HG02759 (cell line): ENCODE data around the gene CRELD2.

Source experiments
- ATAC-seq: cut with Tn5 transposase; IDR thresholded peaks from one replicate; pipeline ENCODE4 v1.9.1; 2021; ENCODE audit warnings: mild to moderate bottlenecking, moderate library complexity; ENCODE audit not compliant: unreplicated experiment

Gene CRELD2, protein sequence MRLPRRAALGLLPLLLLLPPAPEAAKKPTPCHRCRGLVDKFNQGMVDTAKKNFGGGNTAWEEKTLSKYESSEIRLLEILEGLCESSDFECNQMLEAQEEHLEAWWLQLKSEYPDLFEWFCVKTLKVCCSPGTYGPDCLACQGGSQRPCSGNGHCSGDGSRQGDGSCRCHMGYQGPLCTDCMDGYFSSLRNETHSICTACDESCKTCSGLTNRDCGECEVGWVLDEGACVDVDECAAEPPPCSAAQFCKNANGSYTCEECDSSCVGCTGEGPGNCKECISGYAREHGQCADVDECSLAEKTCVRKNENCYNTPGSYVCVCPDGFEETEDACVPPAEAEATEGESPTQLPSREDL

DNA sequence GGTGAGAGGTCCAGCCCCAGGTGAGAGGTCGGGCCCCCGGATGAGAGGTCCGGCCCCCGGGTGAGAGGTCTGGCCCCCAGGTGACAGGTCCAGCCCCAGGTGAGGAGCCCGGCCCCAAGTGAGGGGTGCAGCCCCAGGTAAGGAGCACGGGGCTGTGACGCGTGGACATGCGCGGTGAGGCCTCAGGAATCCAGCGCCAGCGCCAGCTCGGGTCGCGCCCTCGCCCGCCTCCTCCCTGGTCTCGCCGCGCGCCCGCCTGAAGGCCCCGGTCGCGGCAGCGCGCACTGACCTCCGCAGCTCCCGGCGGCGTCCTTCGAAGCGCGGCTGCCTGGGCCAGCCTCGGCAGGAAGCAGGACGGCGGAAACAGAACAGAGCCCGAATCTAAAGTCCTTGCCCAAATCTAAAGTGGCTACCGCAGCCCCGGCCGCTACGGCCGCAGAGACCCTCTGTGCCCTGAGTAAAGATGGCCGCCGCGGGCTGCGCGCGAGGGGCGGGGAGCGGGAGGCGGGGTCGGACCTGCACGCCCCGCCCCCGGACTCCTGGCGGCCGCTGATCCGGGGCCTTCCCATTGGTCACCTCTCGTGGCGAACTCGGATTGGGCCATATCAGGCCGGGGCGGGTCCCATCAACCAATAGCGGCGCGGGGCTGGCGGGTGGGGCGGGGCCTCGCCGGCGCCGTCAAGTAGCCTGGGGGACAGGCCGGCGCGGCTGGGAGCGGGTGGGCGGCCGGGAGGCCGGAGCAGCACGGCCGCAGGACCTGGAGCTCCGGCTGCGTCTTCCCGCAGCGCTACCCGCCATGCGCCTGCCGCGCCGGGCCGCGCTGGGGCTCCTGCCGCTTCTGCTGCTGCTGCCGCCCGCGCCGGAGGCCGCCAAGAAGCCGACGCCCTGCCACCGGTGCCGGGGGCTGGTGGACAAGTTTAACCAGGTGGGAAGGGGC, at the start of gene CRELD2, which contains the start of gene ALG12:
CRELD2 (plus strand) TSS at position 661 of the 937 bp plus-strand sequence; CDS start at position 797, 136 bp downstream.
ALG12 (minus strand) TSS at position 465 of the 937 bp plus-strand sequence. CDS start 4,673 bp downstream, outside the sequence.
- ATAC-seq, result peak; percentile 91

GRCh38 chr22:49869086-49869830, 49.2 kb upstream of the CRELD2 start:
- ATAC-seq, result no peak

- no peak for ATAC-seq
Measured at GRCh38 chr22:49869845-49870712, 48.4 kb upstream of the CRELD2 start.

DNA sequence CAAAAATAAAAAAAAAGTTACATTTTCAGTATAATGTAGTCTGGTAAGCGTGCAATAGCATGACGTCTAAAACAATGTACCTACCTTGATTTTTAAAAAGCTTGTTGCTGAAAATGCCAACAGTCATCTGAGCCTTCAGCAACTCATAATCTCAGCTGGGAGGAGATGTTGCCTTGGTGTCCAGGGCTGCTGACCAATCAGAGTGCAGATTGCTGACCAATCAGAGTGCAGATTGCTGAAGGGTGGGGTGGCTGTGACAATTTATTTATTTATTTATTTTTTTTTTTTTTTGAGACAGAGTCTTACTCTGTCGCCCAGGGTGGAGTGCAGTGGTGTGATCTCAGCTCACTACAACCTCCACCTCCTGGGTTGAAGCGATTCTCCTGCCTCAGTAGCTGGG, 47.0 kb upstream of the CRELD2 start:
- ATAC-seq, result no peak

DNA sequence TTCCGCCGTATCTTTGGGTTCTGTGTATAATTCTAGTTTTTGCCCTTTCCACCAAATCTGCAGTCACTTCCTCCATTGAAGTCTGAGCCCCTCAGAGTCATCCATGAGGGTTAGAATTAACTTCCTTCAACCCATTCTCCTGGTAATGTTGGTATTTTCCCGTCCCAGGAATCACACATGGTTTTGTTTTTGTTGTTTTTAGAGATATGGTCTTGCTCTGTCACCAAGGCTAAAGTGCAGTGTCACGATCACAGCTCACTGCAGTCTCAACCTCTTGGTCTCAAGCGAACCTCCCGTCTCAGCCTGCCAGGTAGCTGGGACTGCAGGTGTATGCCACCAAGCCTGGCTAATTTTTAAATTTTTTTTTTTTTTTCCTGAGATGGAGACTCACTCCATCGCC, 46.1 kb upstream of the CRELD2 start:
- ATAC-seq, result no peak

DNA sequence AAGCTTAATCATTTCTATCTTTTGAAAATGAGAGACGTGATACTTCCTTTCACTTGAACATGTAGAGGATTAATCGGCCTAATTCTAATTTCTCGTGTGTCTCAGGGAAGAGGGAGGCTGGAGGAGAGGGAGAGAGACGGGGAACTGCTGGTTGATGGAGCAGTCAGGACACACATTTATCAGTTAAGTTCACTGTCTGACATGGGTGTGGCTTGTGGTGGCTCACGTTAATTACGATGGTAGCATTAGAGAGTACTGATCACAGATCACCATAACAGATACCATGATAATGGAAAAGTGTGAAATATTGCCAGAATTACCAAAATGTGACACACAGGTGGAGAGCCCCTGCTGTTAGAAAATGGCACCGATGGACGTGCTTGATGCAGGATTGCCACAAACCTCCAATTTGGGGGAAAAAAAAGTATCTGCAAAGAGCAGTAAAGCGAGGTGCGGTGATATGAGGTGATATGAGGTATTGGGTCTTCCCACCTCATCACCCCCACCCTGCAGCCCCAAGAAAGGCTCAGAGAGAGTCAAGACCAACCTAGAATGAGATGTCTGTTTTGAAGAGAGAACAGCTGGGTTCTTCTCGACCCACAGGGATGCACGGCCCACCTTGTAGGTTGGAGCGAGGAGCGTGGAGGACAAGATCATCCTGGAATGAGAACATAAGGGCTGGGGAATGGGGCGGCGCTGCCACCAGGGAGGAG, 45.0 kb upstream of the CRELD2 start:
- ATAC-seq, result no peak

DNA sequence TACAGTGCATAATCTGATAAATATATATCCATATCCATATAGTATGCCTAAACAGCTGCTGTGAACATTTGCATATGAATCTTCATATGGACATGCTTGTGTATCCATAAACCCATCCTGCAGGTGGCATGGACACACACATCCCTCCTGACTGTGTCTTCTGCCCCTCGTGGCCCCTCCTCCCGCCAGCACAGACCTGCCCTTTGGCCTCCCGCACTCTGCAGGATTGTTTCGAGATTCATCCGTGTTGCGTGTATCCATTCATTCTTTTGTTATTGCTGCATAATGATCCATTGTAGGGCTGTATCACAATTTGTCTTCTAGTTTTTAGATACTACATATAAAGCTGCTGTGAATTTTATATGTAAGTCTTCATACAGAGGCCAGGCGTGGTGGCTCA, 40.8 kb upstream of the CRELD2 start:
- no peak for ATAC-seq

DNA sequence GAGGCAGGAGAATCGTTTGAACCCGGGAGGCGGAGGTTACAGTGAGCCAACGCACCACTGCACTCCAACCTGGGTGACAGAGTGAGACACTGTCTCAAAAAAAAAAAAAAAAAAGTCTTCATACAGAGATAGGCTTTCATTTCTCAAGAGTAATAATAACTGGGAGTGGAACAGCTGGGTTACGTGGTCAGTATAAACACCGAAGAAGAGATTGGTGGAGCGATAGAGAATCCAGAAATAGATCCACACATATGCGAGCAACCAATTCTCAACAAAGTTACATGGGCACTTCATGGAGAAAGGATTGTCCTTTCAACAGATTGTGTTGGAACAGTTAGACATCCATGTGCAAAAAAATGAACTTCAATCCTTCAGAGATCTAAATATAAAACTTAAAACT, 40.2 kb upstream of the CRELD2 start:
- ATAC-seq, result no peak

- ATAC-seq, result no peak
Measured at GRCh38 chr22:49879871-49880270, 38.6 kb upstream of the CRELD2 start.

DNA sequence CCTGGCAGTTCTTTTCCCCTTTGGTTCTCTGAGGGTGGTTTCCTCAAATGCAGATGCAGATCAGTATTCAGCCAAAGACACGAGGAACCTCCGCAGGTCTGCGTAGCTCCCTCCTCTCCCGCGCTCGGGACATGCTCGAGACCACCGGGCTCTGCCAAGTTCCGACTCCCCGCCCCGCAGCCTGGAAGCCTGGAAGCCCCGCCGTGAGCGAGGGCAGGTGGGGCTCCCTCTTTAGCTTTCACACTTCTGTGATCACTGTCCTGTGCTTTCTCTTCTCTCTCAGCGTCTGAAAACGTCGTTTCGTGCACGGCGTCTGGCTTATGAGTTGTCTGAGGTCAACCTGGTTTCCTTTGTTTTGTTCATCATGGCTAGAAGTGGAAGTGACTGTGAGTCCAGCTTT, 38.2 kb upstream of the CRELD2 start:
- no peak for ATAC-seq

DNA sequence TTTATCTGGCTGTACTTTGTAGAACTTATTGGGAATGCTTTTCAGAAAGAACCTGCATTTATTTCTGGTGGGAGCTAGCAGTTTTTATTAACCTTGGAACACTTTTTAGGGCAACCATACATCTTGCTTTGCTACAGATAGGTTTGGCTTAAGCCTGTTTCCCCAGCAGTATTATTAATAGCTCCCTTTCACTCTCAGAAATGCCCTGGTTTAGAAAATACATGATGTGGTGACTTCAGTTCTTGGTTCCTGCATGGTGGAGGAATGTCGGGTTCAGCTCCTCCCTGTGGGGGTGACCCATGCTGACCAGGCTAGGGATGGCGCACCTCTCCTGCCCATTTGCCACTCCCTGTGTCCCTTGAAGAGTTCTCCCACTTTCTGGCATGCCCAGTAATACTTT, 36.6 kb upstream of the CRELD2 start:
- ATAC-seq, result no peak

- ATAC-seq, result no peak
Measured at GRCh38 chr22:49882519-49883293, 35.7 kb upstream of the CRELD2 start.

GRCh38 chr22:49883294-49883640, 35.2 kb upstream of the CRELD2 start:
- ATAC-seq, result no peak

GRCh38 chr22:49884075-49884474, 34.4 kb upstream of the CRELD2 start:
- no peak for ATAC-seq

GRCh38 chr22:49884503-49885260, 33.8 kb upstream of the CRELD2 start:
- no peak for ATAC-seq

GRCh38 chr22:49885281-49885680, 33.2 kb upstream of the CRELD2 start:
- no peak for ATAC-seq

GRCh38 chr22:49885881-49886280, 32.6 kb upstream of the CRELD2 start:
- no peak for ATAC-seq
